ENCODE data around the gene MELTF. TPM values are rescaled to one million over a fixed set of nuclear protein-coding genes. Genes with fewer than 3 reads are reported as not detected.

Gene MELTF
- total and polyA plus RNA-seq, 2 of the 13 experiments (the other 11 are each of a cell fraction or from before 2014, with no cell fraction given) = 3.2 to 7.5 TPM

GRCh38 chr3:196981657-196982056 is 48.0 kb downstream of the MELTF start (continued):
- TF ChIP-seq ZSCAN5A (CRISPR knock-in tag; IDR thresholded peaks at IDR 0.05; ENCODE audit: borderline replicate concordance) (no peak), ZNF710 (CRISPR knock-in tag; IDR thresholded peaks at IDR 0.05; ENCODE audit: borderline replicate concordance) (no peak), ZNF431 (CRISPR knock-in tag; IDR thresholded peaks at IDR 0.05; ENCODE audit: borderline replicate concordance, low read depth) (no peak), CEBPG (CRISPR knock-in tag; IDR thresholded peaks at IDR 0.05) (peak; percentile 38; the same call in 1 of the 2 replicates), HCFC1 (IDR thresholded peaks at IDR 0.05; ENCODE audit: low read depth, low read length) (no peak), ZNF530 (CRISPR knock-in tag; IDR thresholded peaks at IDR 0.05; ENCODE audit: low read depth) (no peak), BORCS8-MEF2B (CRISPR knock-in tag; IDR thresholded peaks at IDR 0.05) (no peak), RERE (CRISPR knock-in tag; IDR thresholded peaks at IDR 0.05; ENCODE audit: low read depth) (no peak), UBTF (CRISPR knock-in tag; IDR thresholded peaks at IDR 0.05) (no peak), ZNF740 (CRISPR knock-in tag; IDR thresholded peaks at IDR 0.05) (no peak), AGO2 (optimal IDR thresholded peaks at IDR 0.05; ENCODE audit: low read depth, low read length) (no peak), REXO4 (CRISPR knock-in tag; IDR thresholded peaks at IDR 0.05; ENCODE audit: borderline replicate concordance) (no peak), SAP130 (CRISPR knock-in tag; IDR thresholded peaks at IDR 0.05; ENCODE audit: low read depth) (peak; percentile 81), PTBP1 (IDR thresholded peaks at IDR 0.05; ENCODE audit: low read depth, low read length, poor library complexity, severe bottlenecking) (no peak), ATAD3A (CRISPR knock-in tag; IDR thresholded peaks at IDR 0.05) (no peak), THYN1 (CRISPR knock-in tag; IDR thresholded peaks at IDR 0.05; ENCODE audit: borderline replicate concordance, low read depth) (no peak)

Data from HepG2 (cell line).